Neural crest cell (in vitro differentiated cells): ENCODE results near the gene RAE1. TPM values are rescaled to one million over a fixed set of nuclear protein-coding genes. Genes with fewer than 3 reads are reported as not detected.

ENCODE experiments used
- DNase-seq: peaks from one replicate; pipeline ENCODE4 v3.0.0; 2021; ENCODE audit warnings: low read depth, mixed read lengths, low spot score
- H3K27ac Mint-ChIP-seq: one replicate; pipeline ENCODE4 v1.8.0; 2021; ENCODE audit warnings: mild to moderate bottlenecking, mixed read lengths; ENCODE audit not compliant: unreplicated experiment
- H3K27me3 Mint-ChIP-seq: 2 replicates; pipeline ENCODE4 v1.8.0; 2021; ENCODE audit warnings: low read depth, mild to moderate bottlenecking, mixed read lengths
- H3K36me3 Mint-ChIP-seq: 2 replicates; pipeline ENCODE4 v1.8.0; 2021; ENCODE audit warnings: low read depth, mild to moderate bottlenecking, mixed read lengths
- H3K4me1 Mint-ChIP-seq: 2 replicates; pipeline ENCODE4 v1.8.0; 2021; ENCODE audit warnings: mixed read lengths
- H3K4me3 Mint-ChIP-seq: one replicate; pipeline ENCODE4 v1.8.0; 2021; ENCODE audit warnings: mild to moderate bottlenecking, mixed read lengths
- H3K9me3 Mint-ChIP-seq: 2 replicates; pipeline ENCODE4 v1.8.0; 2021; ENCODE audit warnings: mixed read lengths
- CTCF ChIP-seq: fragments of 200-600 bp; sonication (generic); conservative IDR thresholded peaks from 2 replicates; pipeline ENCODE4 v1.5.0; 2021; ENCODE audit warnings: antibody characterized with exemption, mild to moderate bottlenecking
- total RNA-seq: library from RNA; stranded (reverse); gene quantifications from 2 replicates; pipeline ENCODE4 v1.2.1, GENCODE V29; 2021

RAE1 gene
- total RNA-seq, 1 donor from 2014 or later, result 57.0 TPM

GRCh38 chr20:57315976-57316480 is 35.0 kb upstream of the RAE1 start:
- Mint-ChIP-seq H3K27ac (no peak overlapping the region), H3K4me3 (no peak overlapping the region), H3K4me1 (no peaks in the 10 kb centered on the region), H3K27me3 (peaks cover 3% of the 10 kb centered on the region), H3K36me3 (no peaks in the 10 kb centered on the region), H3K9me3 (no peaks in the 10 kb centered on the region)
- DNase-seq, result no peak
- TF ChIP-seq CTCF, result no peak

- Mint-ChIP-seq H3K27me3 (peaks cover 4% of the 10 kb centered on the region), H3K4me1 (no peaks in the 10 kb centered on the region), H3K36me3 (no peaks in the 10 kb centered on the region), H3K4me3 (no peak overlapping the region), H3K9me3 (no peaks in the 10 kb centered on the region), H3K27ac (no peak overlapping the region)
- no peak for TF ChIP-seq CTCF
- no peak for DNase-seq
Observed at GRCh38 chr20:57316795-57317201, 34.3 kb upstream of the RAE1 start.

GRCh38 chr20:57317316-57317788 is 33.7 kb upstream of the RAE1 start:
- Mint-ChIP-seq H3K4me3 (no peak overlapping the region), H3K9me3 (no peaks in the 10 kb centered on the region), H3K27ac (no peak overlapping the region), H3K27me3 (peaks cover 6% of the 10 kb centered on the region), H3K4me1 (no peaks in the 10 kb centered on the region), H3K36me3 (no peaks in the 10 kb centered on the region)
- DNase-seq, result no peak
- no peak for TF ChIP-seq CTCF

- no peak overlapping the region for H3K27ac Mint-ChIP-seq
- peaks cover 11% of the 10 kb centered on the region for H3K27me3 Mint-ChIP-seq
- DNase-seq, result no peak
- H3K4me3 Mint-ChIP-seq, result no peak overlapping the region
- no peaks in the 10 kb centered on the region for H3K9me3 Mint-ChIP-seq
- TF ChIP-seq CTCF, result no peak
- H3K4me1 Mint-ChIP-seq, result peaks cover 4% of the 10 kb centered on the region
- no peaks in the 10 kb centered on the region for H3K36me3 Mint-ChIP-seq
Observed at GRCh38 chr20:57317789-57318371, 33.2 kb upstream of the RAE1 start.

GRCh38 chr20:57319584-57319983 is 31.5 kb upstream of the RAE1 start:
- Mint-ChIP-seq H3K27ac (no peak overlapping the region), H3K27me3 (peaks cover 15% of the 10 kb centered on the region), H3K36me3 (no peaks in the 10 kb centered on the region), H3K4me3 (no peak overlapping the region), H3K9me3 (no peaks in the 10 kb centered on the region), H3K4me1 (peaks cover 6% of the 10 kb centered on the region)
- DNase-seq, result no peak
- TF ChIP-seq CTCF, result no peak
